ENCODE measurements around the gene MT1M.
"Not testable (repeated sequence)": the region's sequence is repeated elsewhere in the genome, so short reads cannot be mapped to it uniquely, and the experiment has no call there.

MT1M gene

DNA sequence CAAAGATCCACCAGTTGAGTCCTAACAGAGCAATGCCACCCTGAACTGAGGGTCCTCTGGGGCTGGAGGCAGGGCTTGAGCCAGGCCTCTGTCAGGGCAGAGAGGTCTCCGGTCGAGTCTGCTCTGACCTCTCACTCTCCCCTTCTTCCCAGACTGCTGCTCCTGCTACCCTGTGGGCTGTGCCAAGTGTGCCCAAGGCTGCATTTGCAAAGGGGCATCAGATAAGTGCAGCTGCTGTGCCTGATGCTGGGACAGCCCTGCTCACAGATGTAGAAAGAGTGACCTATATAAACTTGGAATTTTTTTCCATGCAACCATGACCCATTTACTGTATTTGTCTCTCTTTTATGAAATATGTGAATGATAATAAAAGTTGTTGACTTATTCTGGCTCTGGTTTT, 16.8 kb downstream of the MT1M start:
- no peak for DNase-seq (ENCODE audit: low spot score)

- DNase-seq (ENCODE audit: low spot score): no peak
Measured at GRCh38 chr16:56649820-56650219, 17.4 kb downstream of the MT1M start.

DNA sequence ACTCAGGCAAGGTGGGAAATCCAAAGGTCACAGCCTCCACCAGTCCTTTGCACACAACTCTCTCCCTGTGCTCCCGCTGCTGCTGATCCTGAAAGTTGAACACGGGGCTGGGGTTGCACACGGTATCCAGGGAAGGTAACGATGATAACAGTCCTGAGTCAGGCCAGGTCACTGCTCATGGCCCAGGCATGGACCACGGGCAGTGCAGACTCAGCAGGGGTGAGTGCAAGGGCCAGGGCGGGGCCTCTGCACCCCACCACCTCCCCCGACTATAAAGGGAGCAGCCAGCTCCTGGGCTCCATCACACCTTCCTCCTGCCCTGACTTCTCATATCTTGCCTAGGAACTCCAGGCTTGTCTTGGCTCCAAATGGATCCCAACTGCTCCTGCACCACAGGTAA, 19.1 kb downstream of the MT1M start, which contains the start of gene MT1B:
MT1B (plus strand) TSS at position 301 of the 400 bp plus-strand sequence; CDS start at position 369, 68 bp downstream.
- no peak for DNase-seq (ENCODE audit: low spot score)

DNA sequence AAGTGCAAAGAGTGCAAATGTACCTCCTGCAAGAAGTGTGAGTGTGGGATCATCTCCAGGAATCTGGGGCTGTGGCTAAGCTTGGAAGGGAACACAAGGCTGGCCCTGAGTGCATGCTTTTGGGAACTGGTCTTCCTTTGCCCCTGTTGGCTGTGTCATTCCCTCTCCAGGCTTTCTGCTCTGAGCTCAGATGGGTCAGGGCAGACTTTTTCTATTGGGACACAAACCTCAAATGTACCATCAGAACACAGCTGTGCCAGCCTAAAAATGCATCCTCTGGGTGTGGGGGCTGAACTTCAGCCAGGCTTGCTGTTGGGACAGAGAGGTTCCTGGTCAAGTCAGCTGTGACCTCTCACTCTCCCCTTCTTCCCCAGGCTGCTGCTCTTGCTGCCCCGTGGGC, 20.1 kb downstream of the MT1M start:
- no peak for DNase-seq (ENCODE audit: low spot score)

DNA sequence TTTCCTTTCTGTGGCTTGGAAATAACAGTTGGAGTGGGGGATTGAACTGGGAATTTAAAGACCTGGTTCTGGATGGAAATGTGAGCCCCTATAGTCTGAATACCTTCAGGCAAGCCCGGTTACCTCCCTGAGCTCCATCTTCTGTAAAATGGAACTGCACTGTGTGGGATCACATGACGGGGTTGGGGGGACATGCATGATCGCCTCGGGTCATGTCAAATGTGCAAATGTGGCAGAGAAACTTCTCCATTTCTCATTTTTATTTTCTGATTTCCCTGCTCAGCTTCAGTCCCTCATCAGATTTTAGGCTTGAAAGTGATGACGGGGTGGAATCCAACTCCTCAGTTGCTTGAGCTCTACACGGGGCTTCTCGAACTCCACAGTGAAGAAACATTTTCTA, 20.8 kb downstream of the MT1M start:
- DNase-seq (ENCODE audit: low spot score): no peak

GRCh38 chr16:56657555-56658326, 25.3 kb downstream of the MT1M start, which contains the start of gene MT1F:
Gene MT1F, plus strand, starts transcription at chr16:56657959. Its CDS starts 100 bp downstream, at chr16:56658059.
- DNase-seq (ENCODE audit: low spot score): peak; percentile 84

GRCh38 chr16:56658327-56658875, 25.9 kb downstream of the MT1M start:
- DNase-seq (ENCODE audit: low spot score): no peak

DNA sequence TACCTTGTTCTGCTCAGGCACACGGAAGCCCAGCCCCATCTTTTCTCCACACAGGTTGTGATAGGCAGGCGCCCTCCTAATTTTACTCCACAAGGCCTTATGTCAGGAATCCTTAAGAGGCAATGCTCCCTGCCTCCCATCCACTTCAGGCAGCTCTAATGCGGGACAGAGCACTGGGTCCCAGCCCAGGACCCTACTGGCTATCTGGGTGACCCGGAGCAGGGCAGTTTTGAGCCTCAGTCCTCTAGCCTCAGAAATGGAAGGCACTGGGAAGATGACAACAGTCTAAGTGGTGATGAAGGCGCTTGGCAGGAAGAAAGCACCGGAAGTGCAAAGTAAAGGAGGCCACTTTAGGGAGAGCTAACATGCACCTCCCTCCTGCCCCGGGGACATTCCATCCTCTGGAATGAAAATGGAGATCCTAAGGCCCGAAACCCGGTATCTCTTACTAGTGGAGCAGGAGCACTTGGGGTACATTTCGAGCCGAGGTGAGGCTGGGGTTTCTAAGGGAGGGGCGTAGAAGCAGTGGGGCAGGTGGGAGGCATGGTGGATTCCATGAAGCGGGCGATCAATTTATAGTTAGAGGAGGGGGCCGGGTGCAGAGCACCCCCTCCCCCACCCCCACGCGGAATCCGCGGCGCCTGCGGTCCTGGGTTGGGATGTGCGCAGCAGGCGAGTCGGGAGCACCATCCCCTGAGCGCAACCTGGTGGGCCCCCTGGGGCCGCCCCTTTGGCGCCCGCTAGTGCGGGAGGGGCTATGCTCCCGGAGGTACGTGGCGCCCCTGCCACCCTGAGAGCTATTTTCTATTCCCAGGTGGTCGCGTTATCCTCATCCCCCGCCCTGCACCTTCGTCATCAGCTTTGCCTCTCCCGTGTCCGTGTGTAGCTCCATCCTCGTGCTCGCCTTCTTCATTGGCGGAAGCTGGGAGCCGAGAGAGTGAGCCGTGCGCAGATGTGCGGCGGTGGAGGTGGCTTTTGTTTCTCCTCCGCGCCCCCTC, 30.2 kb downstream of the MT1M start:
- no peak for DNase-seq (ENCODE audit: low spot score)

- no peak for DNase-seq (ENCODE audit: low spot score)
Measured at GRCh38 chr16:56664506-56664905, 32.0 kb downstream of the MT1M start.

GRCh38 chr16:56665286-56666261, 33.1 kb downstream of the MT1M start:
- not testable (repeated sequence) for DNase-seq (ENCODE audit: low spot score)

DNA sequence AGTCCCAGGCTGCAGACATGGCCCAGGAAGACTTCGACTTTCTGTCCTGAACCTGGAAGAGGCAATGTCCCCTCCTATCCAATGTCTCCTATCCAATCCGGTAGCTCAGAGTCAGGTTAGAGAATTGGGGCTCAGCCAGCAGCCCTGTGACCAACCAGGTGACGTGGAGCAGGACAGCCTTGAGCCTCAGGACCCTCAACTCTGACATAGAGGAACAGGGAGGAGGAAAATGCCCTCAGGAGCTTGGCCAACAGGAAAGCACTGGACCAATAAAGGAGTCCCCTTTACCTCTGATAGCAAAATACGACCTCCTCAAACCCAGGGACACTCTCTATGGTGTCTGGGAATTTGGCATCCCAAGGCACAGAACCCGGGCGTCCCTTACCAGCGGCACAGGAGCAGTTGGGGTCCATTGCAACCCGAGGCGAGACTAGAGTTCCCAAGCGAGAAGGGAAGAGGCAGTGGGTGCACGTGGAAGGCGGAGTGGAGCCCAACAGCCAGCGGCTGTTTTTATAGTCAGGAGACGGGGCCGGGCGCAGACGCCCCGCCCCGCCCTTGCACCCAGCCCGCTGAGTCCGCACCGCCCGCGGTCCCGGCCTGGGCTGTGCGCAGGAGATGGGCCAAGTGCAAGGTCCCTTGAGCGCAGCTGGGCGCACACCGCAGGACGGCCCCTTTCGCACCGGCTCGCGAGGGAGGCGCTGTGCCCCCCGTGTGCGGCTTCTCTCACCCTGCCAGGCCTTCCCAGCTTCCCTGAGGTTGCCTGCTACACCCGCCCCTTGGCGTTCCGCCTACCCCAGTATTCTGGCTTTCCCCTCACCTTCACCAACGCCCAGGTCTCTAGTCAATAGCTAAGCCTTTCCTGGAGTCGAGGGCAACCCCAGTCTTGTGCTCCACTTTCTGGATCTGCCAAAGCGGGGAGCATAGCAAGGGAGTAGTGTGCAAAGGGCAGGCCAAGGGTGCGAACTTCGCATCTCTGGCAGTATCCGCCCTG, 35.4 kb downstream of the MT1M start, which contains the start of gene MT1G:
MT1G (minus strand) TSS at position 485 of the 991 bp plus-strand sequence; CDS start at position 413, 72 bp downstream.
- DNase-seq (ENCODE audit: low spot score): no peak

DNA sequence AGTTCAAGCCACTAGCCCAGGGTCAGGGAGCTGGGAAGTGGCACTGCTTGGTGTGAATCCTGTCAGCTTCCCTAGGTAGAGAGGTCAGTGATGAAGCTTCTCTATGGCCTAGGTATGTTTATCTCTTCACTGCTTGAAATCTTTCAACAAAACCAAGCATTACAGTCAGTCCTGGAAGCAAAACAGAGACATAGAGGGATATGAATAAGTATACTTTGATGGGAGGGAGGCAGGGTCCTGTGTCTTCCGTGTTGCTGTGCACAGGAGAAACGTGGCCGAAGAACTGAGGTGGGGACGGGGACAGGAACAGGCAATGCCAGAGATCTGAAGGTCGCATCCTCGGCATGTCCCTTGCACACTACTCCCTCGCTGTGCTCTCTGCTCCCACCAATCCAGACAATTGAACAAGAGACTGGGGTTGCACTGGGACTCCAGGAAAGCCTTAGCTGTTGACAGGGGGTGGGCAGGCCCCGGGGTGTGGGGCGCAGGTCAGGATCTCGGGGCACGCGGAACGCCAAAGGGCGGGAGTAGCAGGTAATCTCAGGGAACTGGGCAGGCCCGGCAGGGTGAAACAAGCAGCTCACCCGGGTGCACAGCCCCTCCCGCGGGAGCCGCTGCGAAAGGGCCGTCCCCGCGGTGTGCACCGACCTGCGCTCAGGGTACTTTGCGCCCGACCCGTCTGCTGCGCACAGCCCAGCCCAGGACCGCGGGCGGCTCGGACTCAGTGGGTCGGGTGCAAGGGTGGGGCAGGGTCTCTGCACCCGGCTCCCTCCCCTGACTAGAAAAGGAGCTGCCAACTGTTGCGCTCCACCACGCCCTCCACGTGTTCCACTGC, 36.8 kb downstream of the MT1M start, which contains the start of gene MT1H:
MT1H (plus strand) TSS at position 810 of the 835 bp plus-strand sequence. CDS start 71 bp downstream, outside the sequence.
- DNase-seq (ENCODE audit: low spot score): no peak

GRCh38 chr16:56669840-56670619, 37.6 kb downstream of the MT1M start:
- DNase-seq (ENCODE audit: low spot score): no peak

DNA sequence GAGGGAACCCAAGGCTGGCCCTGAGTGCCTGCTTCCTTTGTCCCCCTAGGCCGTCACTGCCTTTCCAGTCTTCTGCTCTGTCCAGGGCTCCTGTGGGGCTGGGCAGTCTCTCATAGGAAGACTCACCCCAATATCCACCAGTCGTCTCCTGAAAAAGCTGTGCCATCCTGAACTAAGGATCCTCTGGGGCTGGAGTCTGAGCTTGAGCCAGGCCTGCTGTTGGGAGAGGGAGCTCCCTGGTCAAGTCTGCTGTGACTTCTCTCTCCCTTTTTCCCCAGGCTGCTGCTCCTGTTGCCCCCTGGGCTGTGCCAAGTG, 38.1 kb downstream of the MT1M start:
- DNase-seq (ENCODE audit: low spot score): no peak

DNA sequence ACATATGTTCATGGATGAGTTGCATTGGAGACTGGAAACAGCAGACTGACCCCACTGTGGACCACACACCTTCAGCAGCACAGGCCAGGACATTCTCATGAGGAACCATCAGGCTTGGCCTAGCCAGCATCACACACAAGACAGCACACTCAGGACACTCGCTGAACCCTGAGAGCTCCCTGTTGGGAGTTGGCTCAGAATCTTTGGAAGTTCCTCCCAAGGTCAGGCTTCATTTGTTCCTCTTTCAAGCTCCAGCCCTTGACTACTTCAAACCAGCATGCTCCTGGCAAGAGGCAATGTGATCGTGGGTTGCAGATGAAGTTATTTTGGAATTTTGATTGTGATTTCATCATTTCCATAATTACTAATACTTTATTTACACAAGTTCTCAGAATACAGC, 39.2 kb downstream of the MT1M start:
- DNase-seq (ENCODE audit: low spot score): not testable (repeated sequence)

DNA sequence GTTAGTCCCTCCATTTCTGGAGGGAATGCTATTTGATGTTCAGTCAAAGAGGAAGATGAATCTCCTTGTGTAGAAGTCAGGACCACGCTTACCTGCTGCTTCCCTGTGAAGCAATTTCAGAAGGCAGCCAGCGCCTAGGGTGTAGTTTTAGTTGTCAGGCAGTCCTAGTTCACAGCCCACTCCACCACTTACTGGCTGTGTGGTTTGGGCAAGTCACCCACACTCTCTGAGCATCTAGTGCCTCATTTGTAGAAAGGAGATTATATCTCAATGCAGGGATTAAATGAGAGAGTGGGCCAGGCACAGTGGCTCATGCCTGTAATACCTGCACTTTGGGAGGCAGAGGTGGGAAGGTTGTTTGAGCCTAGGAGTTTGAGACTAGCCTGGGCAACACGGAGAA, 39.7 kb downstream of the MT1M start:
- not testable (repeated sequence) for DNase-seq (ENCODE audit: low spot score)

DNA sequence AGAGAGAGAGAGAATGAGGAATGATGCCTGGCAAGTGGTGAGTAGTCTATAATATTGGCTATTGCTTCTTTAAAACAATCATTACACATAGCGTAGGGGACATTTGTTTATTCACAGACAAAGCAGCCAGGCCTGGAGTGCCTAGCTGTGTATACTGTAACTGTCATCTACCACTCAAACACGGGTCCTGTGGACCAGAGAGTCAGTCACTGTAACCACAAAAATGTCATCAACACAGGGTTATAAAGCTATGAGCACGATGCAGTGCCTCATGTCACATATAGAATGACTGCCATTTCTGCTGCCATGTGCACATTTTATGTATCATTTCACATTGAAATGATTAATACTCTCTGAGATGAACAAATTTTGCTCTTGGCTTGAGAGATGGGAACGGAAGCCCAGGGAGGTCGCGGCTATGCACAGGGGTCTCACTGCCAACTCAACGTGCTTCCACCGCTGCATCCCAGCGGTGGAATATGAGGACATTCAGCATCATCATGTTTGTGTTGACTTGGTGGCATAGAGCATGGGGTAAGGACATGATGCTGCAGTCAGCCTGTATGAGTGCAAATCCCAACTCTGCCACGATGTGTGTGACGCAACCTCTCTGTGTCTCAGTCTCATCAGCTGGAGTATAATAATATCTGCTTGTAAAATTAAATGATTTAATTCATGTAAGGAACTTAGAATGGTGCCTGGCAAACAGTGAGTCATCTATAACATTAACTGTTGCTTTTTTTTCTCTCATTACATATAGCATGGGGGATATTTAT, 40.5 kb downstream of the MT1M start:
- no peak for DNase-seq (ENCODE audit: low spot score)

All from HuH-7 (cell line).